HCT116 (cell line): ENCODE data around the gene PAX9. TPM values are rescaled to one million over a fixed set of nuclear protein-coding genes. Genes with fewer than 3 reads are reported as not detected.

ENCODE experiments used
- ATAC-seq: fragments of 200-7000 bp; cut with Tn5 transposase; 2 replicates; pipeline ENCODE4 v1.9.1; 2020; ENCODE audit warnings: mild to moderate bottlenecking, moderate library complexity
- BruUV-seq: library from RNA; stranded (reverse); fragments of 400-500 nt; replicated peaks from 2 replicates; lab custom pipeline; 2021; lab: Mats Ljungman, UMichigan
- CTCF ChIA-PET: fragments of 300-600 bp; sonication (Branson Sonifier 250); formaldehyde crosslinking; loops from one replicate; lab custom pipeline; 2021; ENCODE audit warnings: antibody characterized with exemption; lab: Charles Lee
- POLR2A ChIA-PET: fragments of 300-600, 350-600 bp; sonication (Branson Sonifier 250); formaldehyde crosslinking; loops from one replicate; lab custom pipeline; 2021; ENCODE audit warnings: antibody characterized with exemption; lab: Charles Lee
- RAD21 ChIA-PET, 2 experiments: fragments of 300-600 bp; sonication (Branson Sonifier 250); formaldehyde crosslinking; loops; one replicate each; lab custom pipeline; 2023; ENCODE audit warnings: low total read pairs in 2 of 2; ENCODE audit not compliant: uncharacterized antibody in 2 of 2, unreplicated experiment in 2 of 2, low non-redundant PET in 1 of 2; lab: Charles Lee
- DNase-seq: peaks from one replicate; pipeline ENCODE4 v3.0.0-alpha.2; 2010; ENCODE audit warnings: low read depth, low spot score
- H2AFZ ChIP-seq: fragments of 200-600 bp; shearing (Covaris generic), sonication (generic); 2 replicates; pipeline ENCODE4 v1.6.1; 2017; ENCODE audit warnings: low read depth, mixed run types, mixed read lengths, antibody characterized with exemption, low read length; ENCODE audit not compliant: poor library complexity, severe bottlenecking
- H3K27ac ChIP-seq: 2 replicates; pipeline ENCODE4 v1.5.1; 2012; ENCODE audit warnings: low read depth, low read length
- H3K27me3 ChIP-seq: fragments of 200-600 bp; sonication (generic); 2 replicates; pipeline ENCODE4 v1.6.1; 2016; ENCODE audit warnings: mixed run types, low read length, mixed read lengths; ENCODE audit not compliant: insufficient read depth
- H3K36me3 ChIP-seq, 2 experiments: fragments of 200-500 bp in 1 of 2; fragments of 200-600 bp in 1 of 2; sonication (Bioruptor generic) in 1 of 2; sonication (generic) in 1 of 2; 2 replicates each; pipeline versions ENCODE4 v1.5.1 to v1.6.1; 2014 to 2016; ENCODE audit warnings: low read length in 2 of 2, inconsistent platforms in 1 of 2, mixed read lengths in 1 of 2, mixed run types in 1 of 2; ENCODE audit not compliant: insufficient read depth in 2 of 2, control insufficient read depth in 1 of 2
- H3K4me1 ChIP-seq, 2 experiments: fragments of 200-600 bp in 1 of 2; sonication (generic) in 1 of 2; 2 replicates each; pipeline versions ENCODE4 v1.5.1 to v1.6.1; 2012 to 2017; ENCODE audit warnings: low read length in 2 of 2, inconsistent platforms in 1 of 2, mild to moderate bottlenecking in 1 of 2, mixed read lengths in 1 of 2, mixed run types in 1 of 2, moderate library complexity in 1 of 2; ENCODE audit not compliant: insufficient read depth in 2 of 2, control insufficient read depth in 1 of 2
- H3K4me2 ChIP-seq: fragments of 200-600 bp; sonication (generic); 2 replicates; pipeline ENCODE4 v1.6.1; 2017; ENCODE audit warnings: mixed run types, low read length, mixed read lengths
- H3K4me3 ChIP-seq, 2 experiments: fragments of 200-600 bp in 1 of 2; sonication (generic) in 1 of 2; replicated peaks in 1 of 2; 2 replicates each; pipeline ENCODE4 v1.5.1; 2011 to 2016; ENCODE audit warnings: low read length in 2 of 2, control low read depth in 1 of 2, low read depth in 1 of 2, mild to moderate bottlenecking in 1 of 2, mixed read lengths in 1 of 2, mixed run types in 1 of 2
- H3K79me2 ChIP-seq: fragments of 200-600 bp; sonication (generic); 2 replicates; pipeline ENCODE4 v1.6.1; 2017; ENCODE audit warnings: mild to moderate bottlenecking, mixed run types, low read length, moderate library complexity, mixed read lengths; ENCODE audit not compliant: insufficient read depth
- H3K9ac ChIP-seq: fragments of 200-600 bp; sonication (generic); 2 replicates; pipeline ENCODE4 v1.6.1; 2016; ENCODE audit warnings: low read length, mixed read lengths
- H3K9me2 ChIP-seq: fragments of 200-600 bp; sonication (generic), shearing (Covaris generic); 2 replicates; pipeline ENCODE4 v1.6.1; 2017; ENCODE audit warnings: mixed run types, mild to moderate bottlenecking, moderate library complexity; ENCODE audit not compliant: insufficient read depth
- H3K9me3 ChIP-seq, 2 experiments: fragments of 200-500 bp in 1 of 2; fragments of 200-600 bp in 1 of 2; sonication (Bioruptor generic) in 1 of 2; sonication (generic) in 1 of 2; 2 replicates each; pipeline ENCODE4 v1.6.1; 2014 to 2017; ENCODE audit warnings: low read length in 2 of 2, mixed read lengths in 2 of 2, inconsistent platforms in 1 of 2, low read depth in 1 of 2, mild to moderate bottlenecking in 1 of 2, mixed run types in 1 of 2, moderate library complexity in 1 of 2; ENCODE audit not compliant: control insufficient read depth in 1 of 2, insufficient read depth in 1 of 2
- H4K20me1 ChIP-seq: fragments of 200-600 bp; sonication (generic), shearing (Covaris generic); 2 replicates; pipeline ENCODE4 v1.6.1; 2017; ENCODE audit warnings: mixed run types, mild to moderate bottlenecking, moderate library complexity; ENCODE audit not compliant: insufficient read depth
- ELF1 ChIP-seq: IDR thresholded peaks from 2 replicates; pipeline ENCODE4 v1.6.1; 2012; ENCODE audit warnings: low read depth, borderline replicate concordance
- EZH2 ChIP-seq: fragments of 200-600 bp; sonication (generic); IDR thresholded peaks from 2 replicates; pipeline ENCODE4 v1.6.1; 2017; ENCODE audit warnings: antibody characterized with exemption, mixed run types
- EZH2phosphoT487 ChIP-seq: fragments of 200-600 bp; IDR thresholded peaks from 2 replicates; pipeline ENCODE4 v1.6.1; 2018; ENCODE audit warnings: antibody characterized with exemption, borderline replicate concordance
- FOSL1 ChIP-seq: IDR thresholded peaks from 2 replicates; pipeline ENCODE4 v1.6.1; 2012; ENCODE audit warnings: low read depth
- POLR2A ChIP-seq: IDR thresholded peaks from 2 replicates; pipeline ENCODE4 v1.7.0; 2011; ENCODE audit warnings: borderline replicate concordance; ENCODE audit not compliant: insufficient read depth, insufficient read length; ENCODE audit errors: extremely low read depth
- POLR2AphosphoS5 ChIP-seq: IDR thresholded peaks from 2 replicates; pipeline ENCODE4 v1.6.1; 2011; ENCODE audit warnings: mild to moderate bottlenecking, low read depth, low read length, moderate library complexity
- RAD21 ChIP-seq: IDR thresholded peaks from 2 replicates; pipeline ENCODE4 v1.6.1; 2012; ENCODE audit warnings: low read depth, mild to moderate bottlenecking
- SRF ChIP-seq: IDR thresholded peaks from 2 replicates; pipeline ENCODE4 v1.6.1; 2012; ENCODE audit warnings: low read depth
- YY1 ChIP-seq: IDR thresholded peaks from 2 replicates; pipeline ENCODE4 v1.6.1; 2011; ENCODE audit warnings: low read length, low read depth, moderate library complexity, mild to moderate bottlenecking; ENCODE audit not compliant: insufficient replicate concordance; ENCODE audit errors: extremely low read depth
- ZFX ChIP-seq: fragments of 450-650 bp; IDR thresholded peaks from 2 replicates; pipeline ENCODE4 v1.6.1; 2017
- intact Hi-C: fragments of 100-400 bp; cut with micrococcal nuclease; formaldehyde crosslinking; loops from 2 replicates; pipeline ENCODE4 v1.10.0; 2022
- total RNA-seq: library from RNA; stranded (reverse); gene quantifications from one replicate; pipeline ENCODE4 v1.2.1, GENCODE V29; 2021; ENCODE audit not compliant: unreplicated experiment
- TF ChIP-seq, protein P1 (sequence below): IDR thresholded peaks from 2 replicates; pipeline ENCODE4 v1.6.1; 2012
- TF ChIP-seq, protein P2 (sequence below): IDR thresholded peaks from 2 replicates; pipeline ENCODE4 v1.6.1; 2012

PAX9 gene
- total RNA-seq, 1 experiment from 2014 or later: 5.2 TPM

DNA sequence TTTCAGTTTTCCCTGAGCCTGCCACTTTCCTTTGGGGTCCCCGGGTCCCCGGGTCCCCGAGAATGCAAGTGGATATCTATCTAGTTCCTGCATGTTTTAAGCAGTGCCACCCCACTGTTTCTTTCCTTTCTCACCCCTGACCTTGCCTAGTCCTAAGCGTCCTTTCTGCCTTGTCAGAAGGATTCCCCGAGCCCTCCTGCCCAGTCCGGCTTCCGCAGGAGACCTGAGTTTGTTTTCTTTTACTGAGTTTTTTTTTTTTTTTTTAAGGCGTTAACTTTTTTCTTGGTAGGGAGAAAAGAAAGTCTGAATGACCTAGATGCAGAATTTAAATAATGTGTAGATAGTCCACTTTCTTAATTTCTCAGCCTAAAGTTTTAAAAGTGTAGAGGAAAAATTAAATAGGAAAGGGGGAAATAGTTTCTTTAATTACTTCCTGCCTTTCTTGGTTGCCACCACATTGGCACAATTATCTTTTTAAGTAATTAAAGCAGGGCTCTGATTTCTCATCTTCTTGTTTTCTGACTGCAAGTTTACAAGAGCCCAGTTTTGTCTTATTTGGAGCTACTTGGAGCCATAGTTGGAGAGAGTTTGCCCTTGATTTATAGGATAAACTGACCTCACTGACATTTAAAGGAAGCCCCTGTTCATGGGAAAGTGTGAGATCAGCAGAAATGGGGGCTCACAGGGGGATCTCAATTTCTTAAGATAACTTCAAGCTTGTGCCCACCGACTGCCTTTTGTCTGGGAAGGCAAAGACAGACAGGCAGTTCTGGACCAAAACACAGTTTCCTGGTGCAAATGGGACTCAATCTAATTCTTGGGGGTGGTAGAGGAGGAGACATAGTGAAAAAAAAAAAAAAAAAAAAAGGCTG lies 2.9 kb downstream of the PAX9 start:
- BruUV-seq: TSS peak; percentile 45
- H3K4me1 ChIP-seq: peaks cover 4 to 10% of the 10 kb centered on the region in 2 experiments; a peak in 1 of 4 replicates
- no peaks in the 10 kb centered on the region for H4K20me1 ChIP-seq
- no peak for TF ChIP-seq YY1
- no peak for TF ChIP-seq RAD21
- no peak for TF ChIP-seq ELF1
- no peak for TF ChIP-seq SRF
- TF ChIP-seq ZFX: no peak
- no peak for TF ChIP-seq EZH2phosphoT487
- no peak for TF ChIP-seq EZH2
- TF ChIP-seq, protein P1, sequence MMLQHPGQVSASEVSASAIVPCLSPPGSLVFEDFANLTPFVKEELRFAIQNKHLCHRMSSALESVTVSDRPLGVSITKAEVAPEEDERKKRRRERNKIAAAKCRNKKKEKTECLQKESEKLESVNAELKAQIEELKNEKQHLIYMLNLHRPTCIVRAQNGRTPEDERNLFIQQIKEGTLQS: no peak
- no peak for TF ChIP-seq POLR2A
- no peak for TF ChIP-seq POLR2AphosphoS5
- TF ChIP-seq, protein P2, sequence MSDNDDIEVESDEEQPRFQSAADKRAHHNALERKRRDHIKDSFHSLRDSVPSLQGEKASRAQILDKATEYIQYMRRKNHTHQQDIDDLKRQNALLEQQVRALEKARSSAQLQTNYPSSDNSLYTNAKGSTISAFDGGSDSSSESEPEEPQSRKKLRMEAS: no peak
- TF ChIP-seq FOSL1: no peak
- TF ChIP-seq, all 23 proteins: peak for 0
- H3K27ac ChIP-seq: no peak overlapping the region
- H3K9me3 ChIP-seq: no peaks in the 10 kb centered on the region
- H3K9ac ChIP-seq: no peak overlapping the region
- intact Hi-C loops: no loop called here
- no peak overlapping the region for H3K4me2 ChIP-seq
- POLR2A ChIA-PET: no interaction called here
- H3K4me3 ChIP-seq: no peak overlapping the region
- no peaks in the 10 kb centered on the region for H3K79me2 ChIP-seq
- H2AFZ ChIP-seq: no peak overlapping the region
- DNase-seq: no peak
- CTCF ChIA-PET: no interaction called here
- H3K9me2 ChIP-seq: no peaks in the 10 kb centered on the region
- RAD21 ChIA-PET: no interaction called here
- ATAC-seq: no peak
- no peaks in the 10 kb centered on the region for H3K27me3 ChIP-seq
- H3K36me3 ChIP-seq: peaks cover 0 to 3% of the 10 kb centered on the region in 2 experiments; a peak in 2 of 4 replicates
